GM12891 (cell line): Measurements from ENCODE around the gene TBCA.

ENCODE experiments used
- POLR2A ChIP-seq: IDR thresholded peaks from 2 replicates; pipeline ENCODE4 v1.6.1; 2011; ENCODE audit warnings: low read depth, low read length, control low read depth
- POLR2AphosphoS5 ChIP-seq: IDR thresholded peaks from 2 replicates; pipeline ENCODE4 v1.6.1; 2011; ENCODE audit warnings: low read depth, low read length, control low read depth
- TAF1 ChIP-seq: IDR thresholded peaks from 2 replicates; pipeline ENCODE4 v1.6.1; 2011; ENCODE audit warnings: low read depth, low read length, control low read depth

DNA sequence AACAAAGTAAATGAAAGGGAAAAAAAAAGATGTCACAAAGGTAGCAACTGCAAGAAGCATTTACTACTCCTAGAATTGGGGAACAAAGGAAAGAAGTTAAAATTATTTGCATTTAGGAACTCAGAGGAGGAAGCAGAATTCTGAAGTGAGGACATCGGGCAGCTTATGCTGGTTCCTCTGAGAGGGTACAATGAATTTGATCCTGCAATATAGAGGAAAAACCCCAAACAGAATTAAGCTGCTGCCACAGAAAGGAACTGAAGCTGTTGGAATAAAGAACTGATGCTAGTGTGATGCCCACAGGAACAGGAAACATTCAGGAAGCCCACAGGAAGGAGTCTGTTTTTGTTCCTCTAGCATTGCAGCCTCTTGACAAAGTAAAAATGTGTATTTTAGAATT, 22.3 kb upstream of the TBCA start:
- TF ChIP-seq TAF1, result no peak
- TF ChIP-seq POLR2A, result no peak
- no peak for TF ChIP-seq POLR2AphosphoS5
